Endothelial cell of umbilical vein (primary cell): ENCODE results near the gene PLCXD1. TPM values are rescaled to one million over a fixed set of nuclear protein-coding genes. Genes with fewer than 3 reads are reported as not detected.

Experiments
- BruUV-seq: library from RNA; stranded (reverse); fragments of 400-500 nt; replicated peaks from 2 replicates; lab custom pipeline; 2021; lab: Mats Ljungman, UMichigan
- CTCF ChIA-PET: fragments of 300-600, 350-600 bp; sonication (Branson Sonifier 250); formaldehyde crosslinking; loops from one replicate; lab custom pipeline; 2021; ENCODE audit warnings: antibody characterized with exemption, inconsistent platforms; lab: Charles Lee
- POLR2A ChIA-PET: fragments of 300-600, 350-600 bp; sonication (Branson Sonifier 250); formaldehyde crosslinking; loops from one replicate; lab custom pipeline; 2021; ENCODE audit warnings: antibody characterized with exemption, inconsistent platforms; lab: Charles Lee
- DNase-seq: peaks from one replicate; pipeline ENCODE4 v3.0.0-alpha.2; 2011; ENCODE audit warnings: low read depth, low spot score
- FAIRE-seq: peaks from 2 replicates; lab custom pipeline; 2011; peaks lifted over from hg19 to GRCh38; lab: Jason Lieb, UNC
- H2AFZ ChIP-seq: 2 replicates; pipeline ENCODE4 v1.6.0; 2012; ENCODE audit warnings: low read depth, low read length, control low read depth, inconsistent platforms
- H3K27ac ChIP-seq: 2 replicates; pipeline ENCODE4 v1.5.1; 2011; ENCODE audit warnings: low read depth, mild to moderate bottlenecking, control low read depth, low read length, moderate library complexity; ENCODE audit not compliant: insufficient read depth
- H3K27me3 ChIP-seq, 2 experiments: 2 replicates each; pipeline versions ENCODE4 v1.6.0 to v1.6.1; 2011; ENCODE audit warnings: low read length in 2 of 2, mixed read lengths in 1 of 2; ENCODE audit not compliant: control insufficient read depth in 2 of 2, insufficient read depth in 2 of 2
- H3K36me3 ChIP-seq, 2 experiments: 2 replicates in 1 of 2; 3 replicates in 1 of 2; pipeline ENCODE4 v1.5.1; 2011; ENCODE audit warnings: low read length in 2 of 2, mild to moderate bottlenecking in 1 of 2, moderate library complexity in 1 of 2; ENCODE audit not compliant: control insufficient read depth in 2 of 2, insufficient read depth in 2 of 2; ENCODE audit errors: extremely low read depth in 1 of 2
- H3K4me1 ChIP-seq: 3 replicates; pipeline ENCODE4 v1.5.1; 2011; ENCODE audit warnings: mild to moderate bottlenecking, low read length; ENCODE audit not compliant: control insufficient read depth, insufficient read depth; ENCODE audit errors: extremely low read depth
- H3K4me2 ChIP-seq: 2 replicates; pipeline ENCODE4 v1.6.1; 2011; ENCODE audit warnings: low read length, control low read depth, mixed read lengths; ENCODE audit not compliant: insufficient read depth
- H3K4me3 ChIP-seq, 3 experiments: fragments of 200-600 bp in 1 of 3; sonication (generic), shearing (Covaris generic) in 1 of 3; replicated peaks in 1 of 3; 2 replicates each; pipeline ENCODE4 v1.5.1; 2011 to 2016; ENCODE audit warnings: control low read depth in 3 of 3, low read length in 3 of 3, mild to moderate bottlenecking in 2 of 3, inconsistent platforms in 1 of 3, low read depth in 1 of 3, moderate library complexity in 1 of 3; ENCODE audit not compliant: insufficient read depth in 1 of 3
- H3K79me2 ChIP-seq: 2 replicates; pipeline ENCODE4 v1.6.0; 2012; ENCODE audit warnings: low read length, inconsistent platforms; ENCODE audit not compliant: control insufficient read depth, insufficient read depth
- H3K9ac ChIP-seq: replicated peaks from 2 replicates; pipeline ENCODE3; 2011; ENCODE audit warnings: low read length, control low read depth; ENCODE audit not compliant: insufficient read depth; ENCODE audit errors: extremely low read depth
- H3K9me1 ChIP-seq: replicated peaks from 3 replicates; pipeline ENCODE4 v1.6.0; 2011; ENCODE audit warnings: mild to moderate bottlenecking, low read length; ENCODE audit not compliant: control insufficient read depth, insufficient read depth; ENCODE audit errors: extremely low read depth
- H3K9me3 ChIP-seq: replicated peaks from 2 replicates; pipeline ENCODE4 v1.5.1; 2012; ENCODE audit warnings: low read length, inconsistent platforms; ENCODE audit not compliant: control insufficient read depth, insufficient read depth
- H4K20me1 ChIP-seq: replicated peaks from 2 replicates; pipeline ENCODE3; 2011; ENCODE audit warnings: mild to moderate bottlenecking, low read length; ENCODE audit not compliant: control insufficient read depth, insufficient read depth; ENCODE audit errors: extremely low read depth
- EZH2 ChIP-seq: IDR thresholded peaks from 2 replicates; pipeline ENCODE4 v1.6.1; 2012; ENCODE audit warnings: borderline replicate concordance, low read depth, mild to moderate bottlenecking, moderate library complexity, low read length, inconsistent platforms; ENCODE audit not compliant: severe bottlenecking
- FOS ChIP-seq: IDR thresholded peaks from 2 replicates; pipeline ENCODE4 v1.6.1; 2011; ENCODE audit warnings: mild to moderate bottlenecking, low read length, moderate library complexity, borderline replicate concordance; ENCODE audit not compliant: insufficient read depth
- GATA2 ChIP-seq: IDR thresholded peaks from 2 replicates; pipeline ENCODE4 v1.7.0; 2011; ENCODE audit warnings: low read depth, mild to moderate bottlenecking, moderate library complexity, mixed read lengths, low read length; ENCODE audit not compliant: insufficient read length, insufficient read depth
- JUN ChIP-seq: IDR thresholded peaks from 2 replicates; pipeline ENCODE4 v1.6.1; 2011; ENCODE audit warnings: borderline replicate concordance, low read depth; ENCODE audit not compliant: insufficient read length, insufficient read depth
- MAX ChIP-seq: IDR thresholded peaks from 2 replicates; pipeline ENCODE4 v1.6.1; 2011; ENCODE audit not compliant: insufficient read depth, insufficient read length
- MYC ChIP-seq: IDR thresholded peaks from one replicate; pipeline ENCODE4 v1.6.1; 2011; ENCODE audit warnings: mild to moderate bottlenecking, low read depth, low read length
- POLR2A ChIP-seq: IDR thresholded peaks from 2 replicates; pipeline ENCODE4 v1.6.1; 2012; ENCODE audit warnings: low read depth, mild to moderate bottlenecking, control low read depth, low read length
- POLR2AphosphoS5 ChIP-seq: IDR thresholded peaks from 2 replicates; pipeline ENCODE4 v1.6.1; 2012; ENCODE audit warnings: low read depth, mild to moderate bottlenecking, control low read depth, low read length, moderate library complexity; ENCODE audit not compliant: insufficient read depth
- dilution Hi-C: fragments of 300-500 bp; cut with MboI; formaldehyde crosslinking; loops from one replicate; pipeline ENCODE4 v1.15.0; 2019; ENCODE audit warnings: low sequenced_read_pairs; ENCODE audit not compliant: extremely low pct_ligation_motif_present
- intact Hi-C: fragments of 100-400 bp; cut with micrococcal nuclease; formaldehyde crosslinking; loops from one replicate; pipeline ENCODE4 v1.10.0; 2022
- polyA plus RNA-seq, 4 experiments: library from polyadenylated mRNA; depleted of rRNA in 3 of 4; stranded (reverse) in 3 of 4; unstranded in 1 of 4; fragments of >200 nt; gene quantifications; 2 replicates each; pipeline versions ENCODE4 v1.2.1 to v1.2.3, GENCODE V29; 2011 to 2012; ENCODE audit warnings: missing spikeins in 1 of 4
- total RNA-seq: library from RNA; stranded (reverse); gene quantifications from 2 replicates; pipeline ENCODE4 v1.2.3, GENCODE V29; 2021
- TF ChIP-seq, protein P1 (sequence below), 2 donors: IDR thresholded peaks; 1 replicate in 1 of 2; 2 replicates in 1 of 2; pipeline ENCODE4 v1.5.1; 2011; ENCODE audit warnings: low read length in 2 of 2, mild to moderate bottlenecking in 2 of 2, moderate library complexity in 2 of 2, control low read depth in 1 of 2, inconsistent platforms in 1 of 2, low read depth in 1 of 2; ENCODE audit not compliant: insufficient read depth in 1 of 2; ENCODE audit errors: extremely low read depth in 1 of 2

Gene PLCXD1
- total and polyA plus RNA-seq, 2 donors (not counting 3 experiments of a cell fraction or from before 2014, with no cell fraction given): 11.7 to 16.8 TPM

DNA sequence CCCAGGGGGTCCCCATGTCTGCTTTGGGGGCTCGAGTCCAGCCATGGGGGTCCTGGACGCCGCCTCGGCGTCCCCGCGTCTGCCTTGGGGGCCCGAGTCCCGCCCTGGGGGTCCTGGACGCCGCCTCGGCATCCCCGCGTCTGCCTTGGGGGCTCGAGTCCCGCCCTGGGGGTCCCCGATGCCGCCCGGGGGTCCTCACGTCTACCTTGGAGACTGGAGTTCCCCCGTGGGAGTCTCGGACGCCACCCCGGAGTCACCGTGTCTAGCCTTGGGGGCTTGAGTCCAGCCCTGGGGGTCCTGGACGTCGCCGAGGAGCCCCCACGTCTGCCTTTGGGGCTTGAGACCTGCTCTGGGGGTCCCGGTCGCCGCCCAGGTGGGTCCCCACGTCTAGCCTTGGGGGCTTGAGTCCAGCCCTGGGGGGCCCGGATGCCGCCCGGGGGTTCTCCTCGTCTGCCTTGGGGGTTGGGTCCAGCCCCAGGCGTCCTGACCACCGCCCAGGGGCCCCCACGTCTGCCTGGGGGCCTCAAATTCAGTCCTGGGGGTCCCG lies 38.5 kb downstream of the PLCXD1 start:
- Histone ChIP-seq H3K36me3 (peaks cover 2% of the 10 kb centered on the region in 2 experiments), H4K20me1 (no peaks in the 10 kb centered on the region), H3K9me3 (no peaks in the 10 kb centered on the region), H3K27me3 (no peaks in the 10 kb centered on the region), H3K9me1 (no peaks in the 10 kb centered on the region), H3K27ac (peak overlapping the region; percentile 84), H3K4me2 (peak overlapping the region; percentile 73), H3K4me1 (peaks cover 5% of the 10 kb centered on the region), H3K4me3 (peak overlapping the region; percentile 66 to 89 (median 75)), H3K9ac (peak overlapping the region; percentile 92), H3K79me2 (peaks cover 19% of the 10 kb centered on the region), H2AFZ (peak overlapping the region; percentile 50)
- intact Hi-C loops (loop anchor here (1.0 kb wide), 1 partner anchor 1073 kb away; the partner anchor contains the start of gene SLC25A6), dilution Hi-C loops (no loop called here)
- no peak for DNase-seq
- CTCF ChIA-PET: no interaction called here
- no peak for FAIRE-seq
- POLR2A ChIA-PET: no interaction called here
- BruUV-seq: no TSS peak
- TF ChIP-seq POLR2AphosphoS5 (no peak), EZH2 (no peak), MAX (no peak), FOS (no peak), MYC (no peak), GATA2 (no peak), JUN (no peak), POLR2A (no peak)
- TF ChIP-seq, protein P1, sequence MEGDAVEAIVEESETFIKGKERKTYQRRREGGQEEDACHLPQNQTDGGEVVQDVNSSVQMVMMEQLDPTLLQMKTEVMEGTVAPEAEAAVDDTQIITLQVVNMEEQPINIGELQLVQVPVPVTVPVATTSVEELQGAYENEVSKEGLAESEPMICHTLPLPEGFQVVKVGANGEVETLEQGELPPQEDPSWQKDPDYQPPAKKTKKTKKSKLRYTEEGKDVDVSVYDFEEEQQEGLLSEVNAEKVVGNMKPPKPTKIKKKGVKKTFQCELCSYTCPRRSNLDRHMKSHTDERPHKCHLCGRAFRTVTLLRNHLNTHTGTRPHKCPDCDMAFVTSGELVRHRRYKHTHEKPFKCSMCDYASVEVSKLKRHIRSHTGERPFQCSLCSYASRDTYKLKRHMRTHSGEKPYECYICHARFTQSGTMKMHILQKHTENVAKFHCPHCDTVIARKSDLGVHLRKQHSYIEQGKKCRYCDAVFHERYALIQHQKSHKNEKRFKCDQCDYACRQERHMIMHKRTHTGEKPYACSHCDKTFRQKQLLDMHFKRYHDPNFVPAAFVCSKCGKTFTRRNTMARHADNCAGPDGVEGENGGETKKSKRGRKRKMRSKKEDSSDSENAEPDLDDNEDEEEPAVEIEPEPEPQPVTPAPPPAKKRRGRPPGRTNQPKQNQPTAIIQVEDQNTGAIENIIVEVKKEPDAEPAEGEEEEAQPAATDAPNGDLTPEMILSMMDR (IDR thresholded peaks at IDR 0.05; ENCODE audit: extremely low read depth in 1 of 2, insufficient read depth in 1 of 2, low read depth in 1 of 2, low read length in 2 of 2): no peak
